HG03159 (cell line): ENCODE results near the gene IDH3B.
"Not testable (repeated sequence)": the region's sequence is repeated elsewhere in the genome, so short reads cannot be mapped to it uniquely, and the experiment has no call there.

ENCODE experiments used
- ATAC-seq: cut with Tn5 transposase; IDR thresholded peaks from one replicate; pipeline ENCODE4 v1.9.1; 2021; ENCODE audit warnings: mild to moderate bottlenecking, moderate library complexity; ENCODE audit not compliant: unreplicated experiment

Gene IDH3B

GRCh38 chr20:2695206-2695983 lies 31.4 kb upstream of the IDH3B start:
- ATAC-seq = no peak

- ATAC-seq = no peak
Observed at GRCh38 chr20:2694519-2694918, 30.5 kb upstream of the IDH3B start.

DNA sequence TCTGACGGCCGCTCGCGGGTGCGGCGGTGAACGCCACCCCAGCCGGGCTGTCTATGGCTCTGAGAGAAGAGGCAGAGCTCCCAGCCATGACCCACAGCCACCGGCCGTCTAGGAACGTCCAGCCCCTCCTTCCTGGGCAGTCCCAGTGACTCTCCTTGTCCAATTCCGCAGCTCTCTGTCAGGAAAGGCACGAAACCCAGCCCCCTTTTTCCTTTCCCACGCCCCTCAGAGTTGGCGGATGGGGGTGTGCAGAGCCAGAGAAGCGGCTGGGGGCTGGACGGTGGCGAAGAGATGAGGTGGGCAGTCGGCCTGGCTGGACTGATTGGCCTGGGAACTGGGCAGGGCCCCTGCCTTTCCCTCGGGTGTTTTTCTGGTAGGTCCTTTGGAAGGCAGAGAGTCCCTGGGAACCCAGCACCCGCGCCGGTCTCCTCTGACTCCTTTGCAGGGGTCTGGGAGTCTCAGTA lies 30.0 kb upstream of the IDH3B start:
- ATAC-seq = no peak

DNA sequence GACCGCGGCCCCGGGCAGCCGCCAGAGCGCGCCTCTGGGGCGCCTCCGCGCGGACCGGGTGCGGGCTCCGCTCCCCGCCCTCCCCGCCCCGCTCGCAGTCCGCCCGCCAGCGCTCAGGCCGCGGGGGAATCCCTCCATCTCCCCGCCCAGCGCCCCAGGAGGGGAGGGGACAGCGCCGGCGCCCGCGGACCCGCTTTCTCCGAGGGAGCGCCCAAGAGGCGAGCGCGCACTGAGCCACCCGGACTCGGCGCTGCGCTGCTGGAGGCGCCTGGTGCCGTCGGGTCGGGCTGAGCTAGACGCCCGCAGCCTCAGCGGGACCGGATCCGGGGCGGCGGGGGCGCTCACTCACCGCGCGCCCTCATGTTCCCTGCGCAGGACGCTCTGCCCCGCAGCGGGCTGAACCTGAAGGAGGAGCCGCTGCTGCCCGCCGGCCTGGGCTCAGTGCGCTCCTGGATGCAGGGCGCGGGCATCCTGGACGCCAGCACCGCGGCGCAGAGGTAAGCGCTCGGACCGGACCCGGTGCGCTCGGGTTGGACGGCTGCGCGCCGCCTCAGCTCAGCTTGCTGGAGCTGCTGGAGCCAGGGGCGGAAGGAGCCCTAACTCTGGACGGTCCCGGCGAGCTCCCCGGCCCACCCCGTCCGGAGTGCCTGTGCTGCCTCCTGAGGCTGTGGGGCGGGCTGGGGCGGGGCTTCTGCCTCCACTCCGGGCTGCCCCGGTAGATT lies 29.4 kb upstream of the IDH3B start:
- ATAC-seq = no peak

GRCh38 chr20:2692886-2693285 lies 28.9 kb upstream of the IDH3B start:
- no peak for ATAC-seq

GRCh38 chr20:2692036-2692885 lies 28.2 kb upstream of the IDH3B start, which contains the start of gene EBF4:
EBF4 (plus strand) TSS chr20:2692780; CDS start chr20:2693646, 866 bp downstream.
- ATAC-seq = no peak

GRCh38 chr20:2691663-2692035 lies 27.6 kb upstream of the IDH3B start:
- ATAC-seq = no peak

GRCh38 chr20:2691127-2691526 lies 27.1 kb upstream of the IDH3B start:
- no peak for ATAC-seq

DNA sequence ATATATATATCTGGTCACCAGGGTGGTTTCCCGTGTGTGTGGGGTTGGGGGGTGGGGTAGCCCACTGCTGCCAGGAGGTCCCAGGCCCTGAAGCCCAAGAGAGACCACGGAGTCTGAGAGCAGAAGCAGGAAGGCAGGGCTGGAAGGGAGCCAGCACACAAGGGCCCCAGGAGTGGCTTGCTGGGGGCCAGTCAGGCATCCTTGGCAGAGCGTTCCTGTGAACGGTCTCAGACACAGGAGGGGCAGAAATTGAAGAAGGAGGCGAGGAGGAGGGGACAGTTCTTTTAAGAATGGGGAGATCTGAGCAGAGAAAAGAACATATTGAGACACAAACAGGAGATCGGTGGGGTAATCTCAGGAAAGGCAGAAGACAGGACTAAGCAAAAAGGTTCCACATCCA lies 26.7 kb upstream of the IDH3B start:
- ATAC-seq = no peak

- ATAC-seq = no peak
Observed at GRCh38 chr20:2690213-2690612, 26.2 kb upstream of the IDH3B start.

GRCh38 chr20:2688041-2688591 lies 24.1 kb upstream of the IDH3B start:
- ATAC-seq = no peak

GRCh38 chr20:2687514-2687913 lies 23.5 kb upstream of the IDH3B start:
- no peak for ATAC-seq

DNA sequence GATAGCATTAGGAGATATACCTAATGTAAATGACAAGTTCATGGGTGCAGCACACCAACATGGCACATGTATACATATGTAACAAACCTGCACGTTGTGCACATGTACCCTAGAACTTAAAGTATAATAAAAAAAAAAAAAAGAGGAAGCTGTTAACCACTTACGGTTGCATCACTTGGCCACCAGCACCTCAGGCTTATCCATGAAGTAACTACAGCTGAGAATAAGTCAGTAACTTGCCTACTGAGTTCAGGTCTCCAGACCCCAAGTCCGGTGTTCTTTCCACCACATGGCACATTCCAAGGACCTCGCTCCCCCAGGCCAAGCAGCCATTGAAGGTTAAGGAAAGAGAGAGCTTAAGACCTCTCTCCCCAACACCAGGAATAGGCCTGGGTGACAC lies 20.8 kb upstream of the IDH3B start:
- ATAC-seq = not testable (repeated sequence)

DNA sequence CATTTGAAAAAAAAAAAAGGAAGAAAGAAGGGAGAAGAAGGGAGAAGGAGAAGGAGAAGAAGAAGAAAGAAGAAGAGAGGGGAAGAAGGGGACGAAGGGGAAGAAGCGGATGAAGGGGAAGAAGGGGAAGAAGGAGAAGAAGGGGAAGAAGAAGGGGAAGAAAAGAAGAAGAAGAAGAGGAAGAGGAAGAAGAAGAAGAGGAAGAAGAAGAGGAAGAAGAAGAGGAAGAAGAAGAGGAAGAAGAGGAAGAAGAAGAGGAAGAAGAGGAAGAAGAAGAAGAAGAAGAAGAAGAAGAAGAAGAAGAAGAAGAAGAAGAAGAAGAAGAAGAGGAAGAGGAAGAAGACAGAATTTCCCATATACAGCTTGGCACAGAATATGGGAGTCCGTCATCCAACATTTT lies 18.0 kb upstream of the IDH3B start:
- ATAC-seq = not testable (repeated sequence)

GRCh38 chr20:2680046-2680445 lies 16.0 kb upstream of the IDH3B start:
- no peak for ATAC-seq

DNA sequence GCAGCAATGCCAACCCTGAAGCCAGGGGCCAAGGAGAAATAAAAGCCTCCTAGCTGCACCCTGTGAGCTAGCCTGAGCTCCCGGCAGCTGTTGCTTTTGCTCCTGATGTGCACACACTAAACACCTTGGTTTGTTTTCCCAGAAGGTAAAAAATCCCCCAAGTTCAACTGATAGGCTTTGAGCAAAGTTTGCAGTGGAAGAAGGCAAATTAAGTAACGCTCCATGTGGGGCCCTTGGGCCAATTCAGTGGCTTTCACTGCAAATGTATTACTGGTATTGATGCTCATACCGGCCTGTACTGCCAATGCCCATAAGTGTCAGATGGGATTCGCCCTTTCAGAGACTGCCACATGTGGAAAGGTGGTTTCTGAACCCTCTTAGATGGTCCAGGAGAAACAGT lies 9.4 kb upstream of the IDH3B start:
- no peak for ATAC-seq

DNA sequence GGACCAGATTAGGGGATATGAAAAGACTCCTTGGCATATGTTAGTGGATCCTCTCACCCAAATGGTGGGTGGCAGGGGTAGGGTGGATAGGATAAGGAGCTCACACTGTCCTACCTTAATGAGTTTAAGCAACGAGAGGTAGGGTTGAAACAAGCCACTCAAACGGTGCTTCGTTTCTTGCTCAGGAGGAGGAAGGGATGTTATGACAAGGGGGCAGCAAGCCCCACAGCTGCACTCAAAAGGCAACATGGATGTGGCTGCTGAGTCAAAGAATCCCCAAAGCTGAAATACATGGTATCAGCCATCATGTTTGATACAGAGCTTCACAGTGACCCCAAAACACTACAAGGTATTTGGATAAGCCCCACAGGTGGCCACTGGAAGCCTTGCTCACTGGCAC lies 8.4 kb upstream of the IDH3B start:
- ATAC-seq = no peak

DNA sequence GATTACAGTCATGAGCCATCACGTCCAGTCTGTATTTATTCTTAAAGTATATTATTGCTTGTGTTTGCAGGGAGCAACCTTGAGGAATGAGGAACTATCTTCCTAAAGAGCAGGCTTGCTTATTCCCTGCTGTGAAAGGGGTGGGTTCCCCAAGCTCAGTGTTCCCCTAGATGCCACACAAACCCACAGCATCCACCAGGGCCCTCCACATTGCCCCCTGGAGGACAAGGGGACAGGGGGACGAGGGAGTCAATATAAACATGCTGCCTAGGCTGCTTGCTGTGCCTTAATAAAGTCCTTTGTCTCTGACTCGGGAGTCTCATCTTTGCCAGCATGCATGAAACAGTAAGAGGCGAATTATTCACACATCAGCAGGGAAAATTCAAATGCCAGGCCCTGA lies 8.0 kb upstream of the IDH3B start:
- ATAC-seq = no peak

DNA sequence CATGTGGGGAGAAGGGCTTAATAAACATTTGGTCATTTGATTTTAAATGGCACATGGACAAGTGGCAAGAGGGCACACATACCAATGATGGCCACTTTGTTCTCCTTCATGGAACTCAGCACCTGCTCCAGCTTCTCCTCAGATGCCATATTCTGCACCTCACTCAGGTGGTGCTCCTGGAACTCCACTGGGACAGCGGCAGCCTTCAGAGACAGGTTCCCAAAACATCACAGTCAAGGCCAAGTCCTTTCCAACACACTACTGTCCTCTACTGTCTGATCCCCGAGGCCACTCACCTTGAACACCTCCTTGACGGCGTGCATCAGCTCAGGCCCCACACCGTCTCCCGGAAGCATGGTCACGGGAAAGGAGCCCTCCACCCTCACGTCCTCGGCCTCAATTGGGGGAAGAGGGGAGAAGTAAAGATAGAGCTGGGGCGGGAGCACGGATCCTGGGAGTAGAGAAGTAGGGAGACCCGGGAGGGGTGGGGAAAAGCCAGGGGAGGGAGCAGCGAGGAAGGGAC lies 591 bp downstream of the IDH3B start:
- no peak for ATAC-seq

- no peak for ATAC-seq
Observed at GRCh38 chr20:2659547-2659946, 4.5 kb downstream of the IDH3B start.
